HL-60 (cell line): Measurements from ENCODE around the gene PLEKHJ1.

Experiments used
- DNase-seq, 2 experiments: peaks; one replicate each; pipeline ENCODE4 v3.0.0-alpha.2; 2010 to 2020; ENCODE audit warnings: low read depth in 1 of 2, low spot score in 1 of 2
- H3K27ac ChIP-seq: fragments of 250-450 bp; sonication (Bioruptor Pico); replicated peaks from 2 replicates; pipeline ENCODE4 v1.5.1; 2020; ENCODE audit warnings: mild to moderate bottlenecking, moderate library complexity
- H3K27me3 ChIP-seq: fragments of 250-450 bp; sonication (Bioruptor Pico); 2 replicates; pipeline ENCODE4 v1.5.1; 2021; ENCODE audit warnings: mild to moderate bottlenecking, moderate library complexity; ENCODE audit not compliant: insufficient read depth, poor library complexity, severe bottlenecking
- H3K4me3 ChIP-seq: replicated peaks from 2 replicates; pipeline ENCODE4 v1.5.1; 2011; ENCODE audit warnings: mild to moderate bottlenecking, control low read depth, low read length; ENCODE audit not compliant: insufficient read depth
- CTCF ChIP-seq: IDR thresholded peaks from one replicate; pipeline ENCODE4 v1.5.1; 2011; ENCODE audit warnings: low read length, control low read depth, inconsistent platforms; ENCODE audit not compliant: insufficient read depth
- GABPA ChIP-seq: IDR thresholded peaks from 2 replicates; pipeline ENCODE4 v1.6.1; 2012; ENCODE audit warnings: low read depth
- POLR2AphosphoS5 ChIP-seq: IDR thresholded peaks from 2 replicates; pipeline ENCODE4 v1.6.1; 2012; ENCODE audit warnings: low read depth
- SPI1 ChIP-seq: IDR thresholded peaks from 2 replicates; pipeline ENCODE4 v1.6.1; 2012; ENCODE audit warnings: low read depth, mild to moderate bottlenecking, borderline replicate concordance
- TF ChIP-seq, protein P1 (sequence below): IDR thresholded peaks from 2 replicates; pipeline ENCODE4 v1.6.1; 2012; ENCODE audit warnings: low read depth; ENCODE audit not compliant: insufficient replicate concordance

Gene PLEKHJ1

GRCh38 chr19:2246801-2247361, 10.8 kb upstream of the PLEKHJ1 start:
- Histone ChIP-seq H3K4me3 (no peak overlapping the region), H3K27me3 (peaks cover 14% of the 10 kb centered on the region), H3K27ac (no peak overlapping the region)
- no peak for DNase-seq
- TF ChIP-seq CTCF (no peak), SPI1 (no peak), POLR2AphosphoS5 (no peak), GABPA (no peak)
- TF ChIP-seq, protein P1, sequence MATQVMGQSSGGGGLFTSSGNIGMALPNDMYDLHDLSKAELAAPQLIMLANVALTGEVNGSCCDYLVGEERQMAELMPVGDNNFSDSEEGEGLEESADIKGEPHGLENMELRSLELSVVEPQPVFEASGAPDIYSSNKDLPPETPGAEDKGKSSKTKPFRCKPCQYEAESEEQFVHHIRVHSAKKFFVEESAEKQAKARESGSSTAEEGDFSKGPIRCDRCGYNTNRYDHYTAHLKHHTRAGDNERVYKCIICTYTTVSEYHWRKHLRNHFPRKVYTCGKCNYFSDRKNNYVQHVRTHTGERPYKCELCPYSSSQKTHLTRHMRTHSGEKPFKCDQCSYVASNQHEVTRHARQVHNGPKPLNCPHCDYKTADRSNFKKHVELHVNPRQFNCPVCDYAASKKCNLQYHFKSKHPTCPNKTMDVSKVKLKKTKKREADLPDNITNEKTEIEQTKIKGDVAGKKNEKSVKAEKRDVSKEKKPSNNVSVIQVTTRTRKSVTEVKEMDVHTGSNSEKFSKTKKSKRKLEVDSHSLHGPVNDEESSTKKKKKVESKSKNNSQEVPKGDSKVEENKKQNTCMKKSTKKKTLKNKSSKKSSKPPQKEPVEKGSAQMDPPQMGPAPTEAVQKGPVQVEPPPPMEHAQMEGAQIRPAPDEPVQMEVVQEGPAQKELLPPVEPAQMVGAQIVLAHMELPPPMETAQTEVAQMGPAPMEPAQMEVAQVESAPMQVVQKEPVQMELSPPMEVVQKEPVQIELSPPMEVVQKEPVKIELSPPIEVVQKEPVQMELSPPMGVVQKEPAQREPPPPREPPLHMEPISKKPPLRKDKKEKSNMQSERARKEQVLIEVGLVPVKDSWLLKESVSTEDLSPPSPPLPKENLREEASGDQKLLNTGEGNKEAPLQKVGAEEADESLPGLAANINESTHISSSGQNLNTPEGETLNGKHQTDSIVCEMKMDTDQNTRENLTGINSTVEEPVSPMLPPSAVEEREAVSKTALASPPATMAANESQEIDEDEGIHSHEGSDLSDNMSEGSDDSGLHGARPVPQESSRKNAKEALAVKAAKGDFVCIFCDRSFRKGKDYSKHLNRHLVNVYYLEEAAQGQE = no peak

- Histone ChIP-seq H3K27me3 (peaks cover 12% of the 10 kb centered on the region), H3K4me3 (no peak overlapping the region), H3K27ac (no peak overlapping the region)
- DNase-seq = no peak
- TF ChIP-seq CTCF = no peak
- TF ChIP-seq, protein P1 = no peak
- no peak for TF ChIP-seq POLR2AphosphoS5
- no peak for TF ChIP-seq GABPA
- TF ChIP-seq SPI1 = no peak
Measured at GRCh38 chr19:2246014-2246620, 10.0 kb upstream of the PLEKHJ1 start.

DNA sequence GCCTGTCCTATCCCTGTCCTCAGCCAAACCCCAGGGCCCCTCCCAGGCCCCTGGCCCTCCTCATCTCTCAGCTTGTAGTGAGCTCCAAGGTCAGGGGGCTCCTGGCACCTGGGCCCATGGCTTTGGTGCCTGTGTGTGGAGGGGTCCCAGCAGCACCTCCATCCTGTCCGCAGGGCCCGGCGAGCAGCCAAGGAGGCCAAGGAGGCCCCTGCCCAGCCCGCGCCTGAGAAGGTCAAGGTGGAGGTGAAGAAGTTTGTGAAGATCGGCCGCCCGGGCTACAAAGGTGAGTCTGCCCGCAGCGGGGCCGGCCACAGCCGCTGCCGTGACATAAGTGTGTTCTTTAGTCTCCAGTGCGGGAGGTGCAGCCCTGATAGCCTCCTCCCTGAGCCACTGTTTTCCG, 9.1 kb upstream of the PLEKHJ1 start:
- Histone ChIP-seq H3K4me3 (no peak overlapping the region), H3K27me3 (peaks cover 7% of the 10 kb centered on the region), H3K27ac (no peak overlapping the region)
- DNase-seq = no peak
- TF ChIP-seq GABPA (no peak), POLR2AphosphoS5 (no peak), CTCF (no peak), SPI1 (no peak)
- TF ChIP-seq, protein P1 = no peak
